HPDE6-E6E7 (cell line): Measurements from ENCODE around the gene ZFHX3.

Experiments used
- DNase-seq: peaks from one replicate; pipeline ENCODE4 v3.0.0; 2011; ENCODE audit warnings: missing footprints; ENCODE audit errors: extremely low spot score

ZFHX3 gene

DNA sequence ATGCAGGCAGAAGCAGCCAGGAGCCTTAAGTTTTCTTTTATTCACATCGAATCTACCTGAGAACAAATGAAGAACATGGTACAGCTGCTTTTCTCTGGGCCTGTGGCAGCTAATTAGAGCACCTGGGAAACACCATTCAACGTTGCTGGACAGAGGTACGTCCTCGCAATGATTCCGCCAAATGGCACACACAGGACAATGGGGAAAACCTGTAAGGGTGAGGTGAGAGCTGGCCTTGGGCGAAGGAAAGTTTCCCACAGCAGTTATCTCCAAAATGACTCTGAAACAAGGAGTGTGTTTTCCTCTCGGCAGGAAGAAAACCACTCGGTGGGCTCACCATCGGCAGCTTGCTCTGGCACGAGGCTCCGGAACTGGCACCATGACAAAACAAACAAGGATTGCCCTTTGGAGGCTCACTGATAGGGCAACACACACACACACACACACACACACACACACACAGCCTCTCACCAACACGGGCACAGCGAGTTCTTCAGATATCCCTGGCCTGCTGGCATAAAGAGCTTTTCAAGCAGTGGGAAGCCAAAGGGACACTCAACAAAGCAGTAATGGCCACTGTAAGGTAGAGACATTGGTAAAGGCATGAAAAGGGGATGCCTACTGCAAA is 73.7 kb downstream of the ZFHX3 start:
- no peak for DNase-seq

DNA sequence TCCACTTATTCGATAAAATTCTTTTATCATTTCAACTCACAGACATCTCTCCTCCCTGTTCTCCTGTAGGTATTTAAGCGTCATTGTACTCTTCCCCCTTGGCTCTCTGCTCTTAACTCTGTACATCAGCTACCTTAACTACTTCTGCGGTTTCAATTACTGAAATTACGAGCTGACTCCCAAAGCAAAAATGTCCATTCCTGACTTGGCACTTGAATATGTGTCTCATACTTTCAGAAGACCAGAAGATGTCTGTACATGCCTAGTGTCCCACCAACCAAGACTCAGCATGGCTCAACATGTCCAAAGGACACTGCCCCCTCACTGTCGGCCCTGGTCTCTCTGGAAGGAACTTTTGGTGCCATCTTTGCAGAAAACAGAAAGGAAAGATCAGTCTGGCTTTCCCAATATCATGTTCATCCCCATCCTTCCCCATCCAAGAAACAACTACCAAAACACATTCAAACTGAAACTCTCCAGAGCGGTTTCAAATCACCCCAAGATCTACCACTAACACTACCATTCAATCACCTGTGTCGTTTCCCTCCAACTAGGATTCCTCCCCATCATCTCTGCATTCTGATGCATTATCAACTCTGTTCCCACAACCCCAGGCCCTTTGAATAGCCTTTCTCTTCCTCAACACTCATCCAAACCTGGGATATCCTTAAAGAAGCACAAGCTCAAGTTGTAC is 74.9 kb downstream of the ZFHX3 start:
- peak; percentile 54 for DNase-seq

DNA sequence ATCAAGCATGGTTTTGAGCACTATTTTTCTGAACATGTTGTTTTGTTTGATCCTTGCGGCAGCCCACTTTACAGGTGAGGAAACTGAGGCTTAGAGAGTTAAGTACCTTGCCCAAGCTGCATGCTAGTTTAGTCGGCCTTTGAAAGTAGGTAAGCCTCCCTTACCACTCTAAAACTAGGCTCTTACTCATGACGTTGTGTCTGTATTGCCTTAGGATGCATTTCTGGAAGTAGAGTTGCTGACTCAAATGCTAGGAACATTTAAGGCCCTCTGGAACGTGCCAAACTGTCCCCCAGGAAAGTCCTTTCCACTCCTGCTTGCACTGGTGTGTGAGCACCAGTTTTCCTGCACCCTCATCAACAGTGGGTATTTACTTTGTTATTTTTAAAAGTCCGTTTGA is 76.6 kb downstream of the ZFHX3 start:
- DNase-seq = no peak

DNA sequence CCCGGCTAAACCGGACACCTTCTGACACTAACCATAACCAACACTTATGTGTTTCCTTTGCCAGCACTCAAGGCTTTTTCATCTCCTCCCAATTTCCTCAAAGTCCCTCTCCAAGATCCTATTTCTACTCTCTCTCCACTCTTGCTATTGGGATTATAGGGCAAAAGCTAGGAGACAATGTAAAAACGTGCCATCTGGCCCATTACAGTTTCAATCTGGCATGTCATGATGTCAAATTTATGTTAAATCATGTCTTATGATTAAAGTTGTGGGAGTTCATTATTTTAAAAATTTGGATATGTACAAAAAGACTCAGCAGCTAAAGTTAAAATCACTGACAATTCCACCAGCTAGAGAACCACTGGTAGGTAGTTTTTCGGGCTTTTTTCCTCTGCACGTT is 77.3 kb downstream of the ZFHX3 start:
- no peak for DNase-seq

DNA sequence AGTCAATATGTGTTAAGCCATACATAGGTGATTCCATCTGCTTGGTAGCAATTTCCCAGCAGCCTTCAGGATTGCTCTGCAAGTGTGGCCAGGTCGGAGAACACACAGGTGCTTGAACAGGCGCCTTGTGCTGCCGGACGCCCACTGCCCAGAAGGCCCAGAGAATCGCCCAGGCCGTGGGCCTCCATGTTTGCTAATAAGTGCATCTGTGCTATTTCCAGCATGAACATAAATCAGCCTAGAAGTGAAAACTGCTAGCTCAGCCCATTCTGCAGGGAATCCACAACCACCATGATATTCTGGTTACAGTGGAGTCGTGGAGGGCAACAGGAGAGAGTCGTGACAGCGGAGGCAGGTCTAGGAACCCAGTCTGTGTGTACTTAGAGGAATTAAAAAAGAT is 78.1 kb downstream of the ZFHX3 start:
- no peak for DNase-seq

DNA sequence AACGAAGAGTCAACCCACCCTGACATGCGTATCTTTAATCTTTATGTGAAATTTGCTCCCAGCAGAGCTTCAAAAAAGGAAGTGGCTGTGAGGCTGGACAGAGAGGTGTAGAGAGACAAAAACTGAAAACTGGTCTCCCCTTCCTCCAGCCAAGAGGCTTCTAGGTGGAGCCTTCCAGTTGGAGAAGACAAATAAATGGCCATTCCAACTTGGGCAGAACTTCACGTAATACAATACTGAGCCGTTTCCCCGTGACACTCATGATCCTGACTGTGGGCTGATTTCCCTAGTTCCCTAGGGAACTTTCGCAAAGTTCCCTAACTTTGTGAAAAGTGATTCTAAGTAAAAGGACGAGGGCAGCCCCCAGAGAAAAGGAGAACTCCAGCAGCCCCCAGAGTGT is 78.8 kb downstream of the ZFHX3 start:
- DNase-seq = no peak

DNA sequence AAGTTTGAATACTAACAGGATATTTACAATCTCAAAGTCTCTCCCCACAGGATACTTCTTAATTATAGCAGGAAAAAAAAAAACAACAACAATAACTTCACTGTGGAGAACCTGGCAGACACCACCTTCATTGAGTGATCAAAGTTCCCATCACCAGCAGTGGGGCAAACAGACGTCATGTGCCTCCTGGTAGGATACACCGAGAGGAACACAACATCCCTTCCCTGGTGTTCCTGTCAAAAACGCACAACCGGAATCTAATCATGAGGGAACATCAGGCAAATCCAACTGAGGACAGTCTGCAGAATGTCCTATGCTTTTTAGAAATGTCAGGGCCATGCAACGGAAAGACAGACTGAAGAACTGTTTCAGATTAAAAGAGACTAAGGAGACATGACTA is 80.0 kb downstream of the ZFHX3 start:
- DNase-seq = no peak

DNA sequence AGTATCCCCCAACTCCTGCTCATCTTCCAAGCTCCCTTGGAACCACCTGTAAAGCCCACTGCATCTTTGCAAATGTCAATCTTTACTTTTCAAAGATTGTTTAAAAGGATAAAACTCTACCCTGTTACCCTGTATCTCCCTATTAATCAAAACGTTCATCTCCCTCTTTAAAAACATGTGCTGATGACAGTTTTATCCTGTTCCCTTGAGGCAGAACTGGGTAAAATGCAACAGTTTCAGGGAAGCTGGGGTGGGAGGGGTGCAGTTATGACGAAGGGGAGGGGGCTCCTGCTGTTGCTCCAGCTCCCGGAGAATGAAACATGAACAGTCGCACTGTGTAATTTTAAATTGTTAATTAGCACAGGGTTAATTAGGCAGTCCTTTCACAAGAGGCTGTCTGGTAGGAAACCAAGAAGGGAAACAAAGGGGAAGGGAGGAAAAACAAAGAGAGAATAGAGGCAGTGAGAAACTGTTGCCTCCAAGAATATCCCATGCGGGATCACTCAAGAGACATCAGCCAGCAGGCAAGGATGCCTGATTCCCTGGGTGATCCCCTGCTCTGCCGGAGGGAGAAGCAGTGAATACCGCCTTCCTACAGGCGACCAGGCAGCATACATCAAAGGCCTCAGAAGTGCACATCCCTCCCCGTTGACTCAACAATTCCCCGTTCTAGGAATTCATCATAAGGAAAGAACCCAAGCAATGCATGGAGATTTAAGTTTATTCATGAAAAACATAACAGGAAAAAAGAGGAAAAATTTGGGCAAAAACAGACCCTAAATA is 84.2 kb downstream of the ZFHX3 start:
- DNase-seq = no peak

DNA sequence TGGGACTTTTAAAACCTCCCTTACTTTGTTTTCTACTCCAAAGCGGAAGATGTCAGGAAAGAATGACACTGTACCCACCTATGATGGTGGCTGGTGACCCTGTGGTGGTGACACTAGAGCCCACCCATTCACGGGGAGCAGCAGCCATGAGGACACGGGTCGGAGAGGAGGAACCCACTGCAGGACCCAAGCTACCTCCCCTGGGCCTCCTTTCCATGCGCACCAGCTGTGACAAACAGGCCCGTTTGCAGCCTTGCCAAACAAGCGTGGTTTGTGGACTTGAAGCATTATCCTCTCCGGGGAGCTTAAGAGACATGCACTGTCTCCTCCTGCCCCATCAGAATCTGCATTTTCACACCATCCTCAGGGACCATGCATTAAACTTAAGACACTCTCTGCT is 85.6 kb downstream of the ZFHX3 start:
- no peak for DNase-seq

DNA sequence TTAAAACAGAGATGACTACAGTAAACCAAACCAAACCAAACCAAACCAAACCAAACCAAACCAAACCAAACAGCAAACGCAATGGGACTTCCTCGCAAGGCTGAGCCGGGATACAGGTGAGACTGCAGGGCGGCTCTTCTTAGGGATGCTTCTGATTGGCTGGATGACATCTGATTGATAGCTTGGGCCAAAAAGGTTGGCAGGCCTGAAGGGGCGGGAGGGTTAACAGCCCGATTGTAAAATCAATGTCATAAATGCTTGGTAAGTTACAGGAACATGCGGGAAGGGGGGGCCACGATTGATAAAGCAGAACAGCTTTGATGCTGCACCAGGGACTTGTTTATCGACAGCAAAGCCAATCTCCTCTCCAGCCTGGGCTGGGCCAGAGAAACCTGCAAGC is 86.1 kb downstream of the ZFHX3 start:
- no peak for DNase-seq

DNA sequence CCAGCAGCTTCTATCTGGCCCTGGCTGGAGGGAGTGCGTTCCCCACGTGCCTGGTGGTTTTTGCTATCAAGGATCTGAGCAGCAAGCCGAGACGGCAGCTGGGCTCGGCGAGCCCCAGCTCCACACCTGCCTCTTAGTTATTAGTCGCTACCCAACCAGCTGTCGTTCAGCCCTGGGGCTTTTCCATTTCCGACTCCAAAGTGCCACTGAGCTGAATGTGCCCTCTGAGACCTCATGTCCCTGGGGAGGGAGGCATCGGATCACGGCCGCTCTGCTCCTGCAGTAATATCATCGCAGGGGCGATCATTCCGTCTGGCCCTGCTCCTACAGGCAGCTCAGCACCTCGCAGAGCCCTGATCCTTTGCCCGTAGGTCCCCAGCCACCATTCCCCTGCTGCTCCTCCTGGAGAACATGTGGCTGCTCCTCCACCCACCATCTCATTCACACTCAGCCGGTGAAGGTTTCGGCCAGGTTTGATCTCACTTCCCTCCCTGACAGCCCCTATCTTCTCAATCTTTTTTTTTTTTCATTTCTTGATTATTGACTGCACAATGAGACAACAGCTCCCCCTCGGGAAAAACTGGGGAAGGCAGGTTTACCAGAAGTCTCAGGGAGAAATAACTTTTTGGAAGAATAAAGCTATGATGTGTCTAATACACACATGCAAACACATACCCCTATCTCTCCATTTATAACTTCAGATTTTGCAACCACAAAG is 86.7 kb downstream of the ZFHX3 start:
- no peak for DNase-seq

DNA sequence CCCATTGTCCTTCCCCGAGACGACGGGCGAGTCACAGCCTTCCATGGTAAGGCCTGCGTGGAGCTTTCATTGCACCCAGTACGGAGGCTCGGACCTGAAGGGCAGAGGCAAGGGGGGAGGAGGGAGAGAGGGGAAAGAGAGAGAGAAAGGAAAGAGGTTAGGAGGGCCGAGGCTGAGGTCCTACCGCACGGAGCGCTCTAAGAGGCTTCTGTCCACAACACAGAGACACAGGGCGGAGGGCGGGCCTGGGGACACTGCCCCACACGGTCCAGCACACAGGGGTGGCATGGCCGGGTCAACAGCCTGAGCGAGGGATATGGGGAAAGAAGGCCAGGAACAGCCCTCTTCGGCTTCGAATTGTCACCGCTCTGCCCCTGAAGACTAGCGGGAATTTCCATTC is 87.8 kb downstream of the ZFHX3 start:
- DNase-seq = no peak

DNA sequence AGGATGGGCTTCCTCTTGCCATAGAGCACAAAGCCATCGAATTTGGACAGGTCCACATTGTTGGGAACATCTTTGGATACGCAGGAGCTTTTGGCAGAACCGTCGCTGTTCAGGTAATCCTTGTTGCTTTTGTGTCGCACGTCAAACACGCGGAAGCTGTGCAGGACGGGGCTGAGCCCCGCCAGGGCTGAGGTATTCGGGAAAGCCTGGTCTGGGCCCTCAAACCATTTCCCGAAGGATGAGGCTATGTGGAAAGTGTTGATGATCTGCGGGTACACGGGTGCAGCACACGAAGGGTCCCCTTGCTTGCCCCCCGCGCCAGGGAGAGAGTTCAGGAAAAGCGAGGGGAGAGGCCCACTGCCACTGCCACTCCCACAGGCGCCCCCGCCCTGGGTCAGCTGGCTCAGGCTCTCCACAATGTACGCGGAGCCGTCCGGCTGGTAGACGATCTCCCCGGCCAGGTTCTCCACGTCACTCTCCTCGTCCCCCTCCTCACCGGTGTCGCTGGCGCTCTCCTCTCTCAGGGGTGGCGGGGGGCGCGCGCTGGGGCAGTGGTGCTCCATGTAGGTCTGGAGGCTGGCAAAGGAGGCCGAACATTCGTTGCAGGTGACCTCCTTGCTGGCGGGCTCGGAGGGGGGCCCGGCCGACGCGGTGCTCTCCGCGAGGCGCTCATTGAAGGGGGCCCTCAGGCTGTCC is 88.5 kb downstream of the ZFHX3 start:
- DNase-seq = no peak

DNA sequence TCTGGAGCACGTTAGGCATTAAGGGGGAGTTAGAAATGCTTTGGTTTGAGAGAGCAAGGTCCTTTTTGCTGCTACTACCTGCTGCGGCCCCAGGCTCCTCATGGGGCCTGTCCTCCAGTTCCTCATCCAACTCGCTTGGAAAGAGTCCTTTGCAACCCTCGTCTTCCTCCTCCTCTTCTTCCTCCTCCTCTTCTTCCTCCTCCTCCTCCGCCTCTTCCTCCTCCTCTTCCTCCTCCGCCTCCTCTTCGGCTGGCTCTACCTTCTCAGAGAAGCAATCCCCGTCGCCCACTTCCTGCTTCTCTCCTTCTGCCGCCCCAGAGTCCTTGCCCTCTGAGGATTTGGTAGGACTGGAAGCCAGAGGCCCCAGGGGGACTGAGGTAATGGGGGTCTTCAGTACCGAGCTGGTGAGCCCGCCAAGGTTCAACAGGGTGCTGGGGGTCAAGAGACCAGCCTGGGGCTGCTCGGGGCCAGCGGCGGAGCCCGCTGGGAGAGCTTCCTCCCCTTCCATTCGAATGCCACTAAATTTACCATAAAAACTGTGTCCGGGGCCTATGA is 89.3 kb downstream of the ZFHX3 start:
- DNase-seq = no peak

DNA sequence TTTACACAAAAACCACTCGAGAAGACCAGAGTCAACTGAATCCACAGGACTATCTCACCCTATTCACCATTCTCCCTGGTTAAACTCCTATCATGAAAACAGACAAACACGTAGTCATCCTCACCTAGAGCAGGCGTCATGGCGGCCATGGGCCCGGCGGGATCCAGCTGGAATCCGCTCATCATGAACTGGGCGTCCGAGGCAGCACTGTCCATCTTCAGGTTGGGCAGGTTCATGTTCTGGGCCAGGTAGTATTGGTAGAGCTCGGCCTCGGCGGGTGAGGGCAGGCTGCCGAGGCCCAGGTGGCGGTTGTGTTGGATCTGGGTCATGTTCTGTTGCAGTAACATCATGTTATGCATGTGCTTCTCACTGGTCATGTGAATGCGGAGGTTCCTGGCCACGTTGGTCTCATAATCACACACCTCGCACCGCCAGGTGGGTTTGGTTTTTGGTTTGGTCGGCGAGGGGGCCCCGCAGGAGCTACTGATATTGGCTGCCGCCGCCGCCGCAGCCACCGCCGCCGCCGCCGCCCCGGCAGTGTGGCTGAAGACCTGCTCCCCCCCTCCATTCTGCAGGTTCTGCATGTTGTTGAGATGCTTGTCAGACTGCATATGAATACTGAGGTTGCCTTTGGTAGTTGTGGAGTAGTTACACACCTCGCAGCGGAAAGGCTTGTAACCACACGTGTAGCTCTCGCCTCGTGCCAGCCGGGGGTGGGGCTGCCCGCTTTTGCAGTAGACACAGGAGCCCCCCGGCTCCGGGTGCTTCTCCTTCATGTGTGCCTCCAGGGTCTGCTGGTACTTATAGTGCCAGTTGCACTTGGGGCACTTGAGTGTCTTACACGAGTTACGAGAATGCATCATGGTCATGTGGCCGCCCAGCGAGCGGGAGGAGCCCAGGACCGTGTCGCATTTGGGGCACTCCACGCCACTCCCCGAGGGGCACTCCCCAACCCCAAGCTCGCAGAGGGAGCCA is 90.3 kb downstream of the ZFHX3 start:
- DNase-seq = no peak

DNA sequence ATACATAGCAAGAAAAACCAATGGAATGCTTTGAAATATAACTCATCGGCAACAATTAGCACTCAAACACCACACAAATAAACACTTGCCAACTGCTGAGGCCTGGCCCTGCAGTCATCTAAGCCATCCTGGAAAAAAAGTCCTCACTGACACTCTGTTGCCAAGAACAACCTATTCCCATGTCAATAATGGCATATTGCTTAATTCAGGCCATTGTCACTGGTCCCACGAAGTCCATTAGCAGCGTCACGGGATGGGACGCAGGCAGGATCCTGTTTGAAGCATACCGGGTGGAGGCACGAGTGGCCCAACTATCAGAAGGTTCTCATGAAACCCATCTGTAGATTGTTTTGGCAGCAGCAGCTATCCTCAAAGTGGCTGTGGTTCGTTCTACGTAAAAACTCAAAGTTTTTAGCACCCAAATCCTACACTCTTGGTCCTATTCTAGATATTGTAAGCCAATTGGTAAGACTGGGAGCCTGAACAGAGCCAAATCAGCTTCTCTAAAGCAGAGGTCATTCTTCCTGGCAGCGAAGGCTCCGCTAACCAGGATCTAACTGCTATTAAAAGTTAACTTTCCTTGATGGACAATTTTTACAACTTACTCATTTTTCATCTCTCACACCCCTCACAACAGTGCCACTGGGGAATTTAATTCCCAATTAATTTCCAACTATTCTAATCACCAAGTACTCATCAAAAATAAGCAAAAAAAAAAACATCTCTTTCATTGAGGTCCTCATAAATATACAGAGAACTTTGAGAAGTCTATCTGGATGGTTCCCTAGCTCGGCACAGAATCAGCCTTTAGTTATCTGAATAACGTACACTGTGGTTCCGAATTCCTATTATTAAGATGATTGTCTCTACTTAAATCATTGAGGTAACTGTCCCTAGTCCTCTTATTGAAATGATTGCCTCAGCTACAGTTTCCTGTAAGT is 91.5 kb downstream of the ZFHX3 start:
- no peak for DNase-seq

DNA sequence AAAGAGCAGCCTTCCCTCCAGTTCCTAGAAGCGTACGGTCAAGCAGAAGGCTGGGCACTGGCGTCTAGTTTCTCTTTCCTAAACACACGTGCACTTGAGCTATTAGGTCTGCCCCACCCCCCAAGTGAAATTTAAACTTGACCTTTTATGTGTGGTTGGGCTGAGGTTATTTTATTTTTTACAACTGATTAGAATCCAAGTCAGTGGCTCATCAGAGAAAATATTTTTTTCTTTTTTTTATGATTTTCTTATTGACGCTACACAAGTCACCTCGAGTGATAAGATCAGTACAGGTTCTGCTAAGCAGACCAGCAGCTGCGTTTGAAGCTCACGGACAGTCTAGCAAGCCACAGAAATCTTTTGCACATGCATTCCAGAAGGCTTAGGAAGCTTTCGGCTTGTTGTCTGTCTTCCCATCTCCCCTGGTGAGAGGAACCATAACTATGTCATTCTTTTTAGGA is 95.1 kb downstream of the ZFHX3 start:
- no peak for DNase-seq

DNA sequence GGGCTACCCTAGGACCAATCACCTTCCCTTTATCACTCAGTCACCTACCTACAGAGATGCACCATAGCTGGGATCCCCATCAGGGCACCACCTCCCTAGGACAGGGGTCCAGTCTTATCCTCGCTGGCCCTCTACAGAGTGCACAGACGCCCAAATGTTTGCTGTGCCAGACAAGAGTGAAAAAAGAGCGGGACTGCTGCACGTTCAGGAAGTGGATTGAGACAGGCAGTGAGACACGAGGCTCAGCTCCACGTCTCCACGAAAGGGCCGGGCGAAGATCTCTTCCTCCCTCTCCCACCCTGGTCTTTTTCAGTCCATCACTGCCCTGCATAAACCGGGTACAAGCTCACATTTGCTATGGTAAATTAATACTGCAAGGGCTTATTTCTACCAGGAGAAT is 95.5 kb downstream of the ZFHX3 start:
- DNase-seq = no peak

DNA sequence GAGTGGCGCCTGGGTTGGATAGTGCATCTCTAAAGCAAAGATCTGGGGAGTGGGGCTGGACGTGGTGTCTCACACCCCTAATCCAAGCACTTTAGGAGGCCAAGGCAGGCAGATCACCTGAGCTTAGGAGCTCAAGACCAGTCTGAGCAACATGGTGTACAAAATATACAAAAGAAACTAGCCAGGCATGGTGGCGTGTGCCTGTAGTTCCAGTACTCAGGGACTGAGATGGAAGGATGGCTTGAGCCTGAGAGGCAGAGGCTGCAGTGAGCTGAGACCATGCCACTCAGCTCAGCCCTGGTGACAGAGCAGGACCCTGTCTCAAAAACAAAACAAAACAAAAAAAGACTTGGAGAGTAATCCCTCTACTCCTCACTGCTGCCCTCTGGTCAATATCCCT is 96.0 kb downstream of the ZFHX3 start:
- no peak for DNase-seq
